ENCODE results near the gene KCNJ11.
A peak's percentile ranks its signal among the peaks of the same experiment; 100 is the strongest.

KCNJ11 gene

DNA sequence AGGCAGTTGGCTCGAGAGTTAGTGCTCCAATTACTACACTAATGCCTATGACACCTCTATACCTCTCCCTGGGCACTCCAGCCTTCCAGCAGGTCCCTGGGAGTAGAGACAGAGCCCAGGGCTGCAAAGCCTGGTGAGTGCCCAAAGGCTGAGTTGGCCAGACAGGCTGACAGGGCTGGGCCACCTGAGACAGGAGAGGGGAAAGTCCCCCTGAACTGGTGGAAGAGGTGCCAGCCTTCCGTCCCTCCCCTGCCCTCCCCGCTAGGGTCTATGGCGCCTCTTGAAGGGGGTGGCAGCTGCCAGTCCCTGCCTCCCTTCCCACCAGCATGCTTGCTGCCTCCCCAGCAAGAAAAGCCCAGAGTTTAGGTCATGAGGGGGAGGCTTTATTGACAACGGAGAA, 3.0 kb downstream of the KCNJ11 start:
- intact Hi-C loops (cut with DNase I; ENCODE audit: low total_unique reads), result no loop called here
- Histone ChIP-seq H3K27me3 (no peaks in the 10 kb centered on the region), H3K9me3 (no peaks in the 10 kb centered on the region), H3K27ac (peak overlapping the region; percentile 74 to 75), H3K4me1 (peaks cover 0 to 39% (median 16%) of the 10 kb centered on the region in 4 donors), H3K4me3 (no peak overlapping the region), H3K36me3 (no peaks in the 10 kb centered on the region)
- DNase-seq, result no peak
- TF ChIP-seq, protein P1, sequence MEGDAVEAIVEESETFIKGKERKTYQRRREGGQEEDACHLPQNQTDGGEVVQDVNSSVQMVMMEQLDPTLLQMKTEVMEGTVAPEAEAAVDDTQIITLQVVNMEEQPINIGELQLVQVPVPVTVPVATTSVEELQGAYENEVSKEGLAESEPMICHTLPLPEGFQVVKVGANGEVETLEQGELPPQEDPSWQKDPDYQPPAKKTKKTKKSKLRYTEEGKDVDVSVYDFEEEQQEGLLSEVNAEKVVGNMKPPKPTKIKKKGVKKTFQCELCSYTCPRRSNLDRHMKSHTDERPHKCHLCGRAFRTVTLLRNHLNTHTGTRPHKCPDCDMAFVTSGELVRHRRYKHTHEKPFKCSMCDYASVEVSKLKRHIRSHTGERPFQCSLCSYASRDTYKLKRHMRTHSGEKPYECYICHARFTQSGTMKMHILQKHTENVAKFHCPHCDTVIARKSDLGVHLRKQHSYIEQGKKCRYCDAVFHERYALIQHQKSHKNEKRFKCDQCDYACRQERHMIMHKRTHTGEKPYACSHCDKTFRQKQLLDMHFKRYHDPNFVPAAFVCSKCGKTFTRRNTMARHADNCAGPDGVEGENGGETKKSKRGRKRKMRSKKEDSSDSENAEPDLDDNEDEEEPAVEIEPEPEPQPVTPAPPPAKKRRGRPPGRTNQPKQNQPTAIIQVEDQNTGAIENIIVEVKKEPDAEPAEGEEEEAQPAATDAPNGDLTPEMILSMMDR (IDR thresholded peaks at IDR 0.05), result no peak

- H3K9me3 ChIP-seq, result no peaks in the 10 kb centered on the region
- no peak overlapping the region for H3K4me3 ChIP-seq
- peak in 1 of 2 donors; percentile 88 for DNase-seq
- H3K4me1 ChIP-seq, result peaks cover 0 to 30% (median 16%) of the 10 kb centered on the region in 4 donors
- no peaks in the 10 kb centered on the region for H3K27me3 ChIP-seq
- TF ChIP-seq, protein P1 (IDR thresholded peaks at IDR 0.05), result peak; percentile 85 to 93
- no peaks in the 10 kb centered on the region for H3K36me3 ChIP-seq
- intact Hi-C loops (cut with DNase I; ENCODE audit: low total_unique reads), result no loop called here
- no peak overlapping the region for H3K27ac ChIP-seq
These were observed 4.4 kb downstream of the KCNJ11 start for GRCh38 chr11:17384002-17384511.

DNA sequence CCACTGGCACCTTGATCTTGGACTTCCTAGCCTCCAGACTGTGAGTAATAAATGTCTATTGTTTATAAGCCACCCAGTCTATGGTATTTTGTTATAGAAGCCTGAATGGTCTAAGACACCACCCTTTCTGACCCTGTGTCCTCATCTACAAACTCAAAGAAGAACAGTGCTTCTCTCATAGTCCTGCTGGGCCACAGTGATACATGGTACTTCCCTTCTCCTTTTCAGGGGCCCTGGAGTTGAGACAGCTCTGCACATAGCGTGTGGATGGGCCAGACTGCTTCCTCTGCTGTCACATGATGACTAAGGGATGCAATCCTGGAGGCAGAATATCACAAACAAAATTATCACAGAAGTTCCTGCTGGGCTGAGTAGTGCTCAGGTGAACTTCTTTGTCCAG, 5.0 kb downstream of the KCNJ11 start:
- Histone ChIP-seq H3K27me3 (no peaks in the 10 kb centered on the region), H3K4me1 (peaks cover 0 to 25% (median 12%) of the 10 kb centered on the region in 4 donors), H3K4me3 (no peak overlapping the region), H3K27ac (no peak overlapping the region), H3K9me3 (no peaks in the 10 kb centered on the region), H3K36me3 (peaks cover 0 to 2% (median 0%) of the 10 kb centered on the region in 3 donors)
- intact Hi-C loops (cut with DNase I; ENCODE audit: low total_unique reads), result loop anchor here (1.0 kb wide), 1 partner anchor 120 kb away; no protein-coding TSS in a partner anchor
- TF ChIP-seq, protein P1 (IDR thresholded peaks at IDR 0.05), result no peak
- no peak for DNase-seq

DNA sequence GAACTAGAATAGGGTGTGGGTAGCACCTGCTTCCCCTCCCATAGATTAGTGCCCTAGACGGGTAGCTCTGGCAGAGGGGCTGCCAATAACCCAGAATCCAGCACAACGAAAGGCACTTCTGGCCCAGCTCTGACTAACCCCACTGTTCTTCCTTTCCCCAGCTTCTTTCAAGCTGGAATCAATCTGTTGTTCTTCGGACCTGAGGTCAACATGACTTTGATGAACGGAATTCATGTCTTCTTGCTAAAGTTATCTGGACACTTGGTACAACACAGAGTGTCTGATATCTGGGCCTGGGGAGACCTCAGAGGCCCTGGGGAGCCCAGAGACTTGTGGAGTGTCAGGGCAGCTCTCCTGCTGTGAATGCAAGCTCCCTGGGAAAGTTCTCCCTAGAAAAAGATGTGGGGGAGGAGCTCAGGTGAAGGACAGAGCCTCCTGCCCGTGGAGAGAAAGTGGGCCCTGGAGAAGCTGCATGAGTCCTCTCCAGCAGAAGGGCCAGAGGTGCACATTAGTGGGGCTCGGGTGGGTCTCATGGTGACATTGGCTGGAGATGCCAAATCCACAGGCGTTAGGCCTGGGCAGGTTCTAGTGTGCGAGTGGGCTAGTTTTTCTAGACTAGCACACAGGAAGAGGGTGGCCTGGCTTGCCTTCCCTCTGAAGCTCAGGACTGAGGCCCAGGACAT, 6.3 kb downstream of the KCNJ11 start:
- intact Hi-C loops (cut with DNase I; ENCODE audit: low total_unique reads), result no loop called here
- no peak for DNase-seq
- TF ChIP-seq, protein P1 (IDR thresholded peaks at IDR 0.05), result no peak

GRCh38 chr11:17381156-17381555, 7.3 kb downstream of the KCNJ11 start:
- Histone ChIP-seq H3K9me3 (no peaks in the 10 kb centered on the region), H3K4me1 (peaks cover 0 to 12% (median 8%) of the 10 kb centered on the region in 4 donors), H3K27ac (no peak overlapping the region), H3K4me3 (no peak overlapping the region), H3K27me3 (no peaks in the 10 kb centered on the region), H3K36me3 (peaks cover 0 to 7% (median 0%) of the 10 kb centered on the region in 3 donors)
- TF ChIP-seq, protein P1 (IDR thresholded peaks at IDR 0.05), result no peak
- DNase-seq, result no peak
- intact Hi-C loops (cut with DNase I; ENCODE audit: low total_unique reads), result no loop called here

More for the DNA sequence above, 6.3 kb downstream of the KCNJ11 start:
- peaks cover 0 to 21% (median 11%) of the 10 kb centered on the region in 4 donors for H3K4me1 ChIP-seq
- H3K27ac ChIP-seq, result no peak overlapping the region
- H3K4me3 ChIP-seq, result no peak overlapping the region
- H3K27me3 ChIP-seq, result no peaks in the 10 kb centered on the region
- peaks cover 0 to 7% (median 0%) of the 10 kb centered on the region in 3 donors for H3K36me3 ChIP-seq
- H3K9me3 ChIP-seq, result no peaks in the 10 kb centered on the region

All from tibial artery (tissue), 4 donors.